ENCODE results near the gene VAV1. TPM values are rescaled to one million over a fixed set of nuclear protein-coding genes. Genes with fewer than 3 reads are reported as not detected.
"Not testable (repeated sequence)": the region's sequence is repeated elsewhere in the genome, so short reads cannot be mapped to it uniquely, and the experiment has no call there.

The VAV1 gene
- total and polyA plus RNA-seq, 4 donors: 0.60 to 13.3 (median 4.1) TPM

DNA sequence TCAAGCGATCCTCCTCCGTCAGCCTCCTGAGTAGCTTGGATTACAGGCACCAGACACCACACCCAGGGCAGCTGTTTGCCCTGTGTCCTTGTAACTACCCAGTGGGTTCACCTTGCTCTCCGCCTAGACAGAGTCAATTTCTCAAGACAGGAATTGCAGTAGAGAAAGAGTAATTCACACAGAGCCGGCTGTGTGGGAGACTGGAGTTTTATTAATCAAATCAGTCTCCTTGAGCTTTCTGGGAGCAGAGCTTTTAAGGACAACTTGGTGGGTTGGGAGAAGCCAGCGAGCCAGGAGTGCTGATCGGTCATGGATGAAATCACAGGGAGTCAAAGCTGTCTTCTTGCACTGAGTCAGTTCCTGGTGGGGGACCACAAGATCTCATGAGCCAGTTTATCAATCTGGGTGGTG, 94.2 kb downstream of the VAV1 start (continued):
- TF ChIP-seq TAF1 (conservative IDR thresholded peaks at IDR 0.05) (no peak), EGR1 (IDR thresholded peaks at IDR 0.05; ENCODE audit: low read depth in 2 of 2) (no peak), HNF4A (conservative IDR thresholded peaks at IDR 0.05) (no peak), MAX (IDR thresholded peaks at IDR 0.05) (no peak), JUND (IDR thresholded peaks at IDR 0.05) (no peak), FOXA1 (IDR thresholded peaks at IDR 0.05) (no peak), CTCF (IDR thresholded peaks at IDR 0.05; ENCODE audit: low read depth, low read length, missing input control) (no peak), GABPA (IDR thresholded peaks at IDR 0.05 in 1 of 2, conservative IDR thresholded peaks at IDR 0.05 in 1 of 2) (no peak), RXRA (IDR thresholded peaks at IDR 0.05) (no peak)

DNA sequence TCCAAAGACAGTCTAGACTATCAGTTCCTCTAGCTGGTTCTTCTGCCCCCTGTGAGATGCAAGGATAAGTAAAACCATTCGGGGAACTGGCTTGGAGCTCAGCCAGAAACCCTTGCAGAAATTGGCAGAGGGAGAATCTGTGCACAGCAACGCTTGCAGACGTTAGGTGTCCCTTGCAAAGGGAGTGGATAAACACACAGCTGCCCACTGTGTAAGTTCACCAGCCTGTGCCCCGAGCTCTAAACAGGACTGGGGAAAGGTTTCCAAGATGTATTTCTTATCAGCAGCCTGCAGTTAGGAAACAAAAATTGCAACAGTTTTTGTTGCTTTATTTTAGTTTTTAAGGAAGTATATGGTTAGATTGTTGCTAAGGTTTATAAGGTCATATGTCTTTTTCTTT, 95.8 kb downstream of the VAV1 start:
- no peak for DNase-seq (ENCODE audit: low spot score)
- Histone ChIP-seq H3K36me3 (ENCODE audit: control insufficient read depth in 4 of 4, insufficient read depth in 3 of 4, low read depth in 1 of 4, low read length in 3 of 4) (no peaks in the 10 kb centered on the region), H3K9ac (ENCODE audit: low read depth in 1 of 2, low read length in 2 of 2) (no peak overlapping the region), H3K27ac (ENCODE audit: low read depth in 1 of 2, low read length in 2 of 2) (no peak overlapping the region), H3K27me3 (ENCODE audit: control insufficient read depth in 4 of 4, insufficient read depth in 4 of 4, low read length in 3 of 4) (no peaks in the 10 kb centered on the region), H3K9me3 (ENCODE audit: control insufficient read depth in 4 of 4, low read length in 3 of 4) (no peaks in the 10 kb centered on the region), H3K4me1 (ENCODE audit: control insufficient read depth in 4 of 4, insufficient read depth in 4 of 4, low read length in 3 of 4) (peaks cover 0 to under 1% (median 0%) of the 10 kb centered on the region in 4 donors), H3K4me3 (ENCODE audit: low read depth in 1 of 3, low read length in 3 of 3) (no peak overlapping the region)
- no peak for TF ChIP-seq EGR1 (IDR thresholded peaks at IDR 0.05; ENCODE audit: low read depth in 2 of 2)
- no peak for TF ChIP-seq HNF4A (conservative IDR thresholded peaks at IDR 0.05)
- no peak for TF ChIP-seq RXRA (IDR thresholded peaks at IDR 0.05)
- TF ChIP-seq SP1 (IDR thresholded peaks at IDR 0.05): no peak
- no peak for TF ChIP-seq NR2F2 (IDR thresholded peaks at IDR 0.05)
- no peak for TF ChIP-seq RAD21 (IDR thresholded peaks at IDR 0.05)
- TF ChIP-seq, protein P1, sequence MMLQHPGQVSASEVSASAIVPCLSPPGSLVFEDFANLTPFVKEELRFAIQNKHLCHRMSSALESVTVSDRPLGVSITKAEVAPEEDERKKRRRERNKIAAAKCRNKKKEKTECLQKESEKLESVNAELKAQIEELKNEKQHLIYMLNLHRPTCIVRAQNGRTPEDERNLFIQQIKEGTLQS (IDR thresholded peaks at IDR 0.05): no peak
- TF ChIP-seq REST (IDR thresholded peaks at IDR 0.05): no peak
- no peak for TF ChIP-seq ZBTB33 (IDR thresholded peaks at IDR 0.05)
- no peak for TF ChIP-seq TAF1 (conservative IDR thresholded peaks at IDR 0.05)
- TF ChIP-seq HNF4G (IDR thresholded peaks at IDR 0.05): no peak
- TF ChIP-seq MAX (IDR thresholded peaks at IDR 0.05): no peak
- TF ChIP-seq FOXA1 (IDR thresholded peaks at IDR 0.05): no peak
- TF ChIP-seq JUND (IDR thresholded peaks at IDR 0.05): no peak
- no peak for TF ChIP-seq CTCF (IDR thresholded peaks at IDR 0.05; ENCODE audit: low read depth, low read length, missing input control)
- TF ChIP-seq FOXA2 (IDR thresholded peaks at IDR 0.05): no peak
- TF ChIP-seq GABPA (IDR thresholded peaks at IDR 0.05 in 1 of 2, conservative IDR thresholded peaks at IDR 0.05 in 1 of 2): no peak
- no peak for TF ChIP-seq YY1 (IDR thresholded peaks at IDR 0.05)
- 10% methylated on average over 4 of the region's 4 CpGs for WGBS

DNA sequence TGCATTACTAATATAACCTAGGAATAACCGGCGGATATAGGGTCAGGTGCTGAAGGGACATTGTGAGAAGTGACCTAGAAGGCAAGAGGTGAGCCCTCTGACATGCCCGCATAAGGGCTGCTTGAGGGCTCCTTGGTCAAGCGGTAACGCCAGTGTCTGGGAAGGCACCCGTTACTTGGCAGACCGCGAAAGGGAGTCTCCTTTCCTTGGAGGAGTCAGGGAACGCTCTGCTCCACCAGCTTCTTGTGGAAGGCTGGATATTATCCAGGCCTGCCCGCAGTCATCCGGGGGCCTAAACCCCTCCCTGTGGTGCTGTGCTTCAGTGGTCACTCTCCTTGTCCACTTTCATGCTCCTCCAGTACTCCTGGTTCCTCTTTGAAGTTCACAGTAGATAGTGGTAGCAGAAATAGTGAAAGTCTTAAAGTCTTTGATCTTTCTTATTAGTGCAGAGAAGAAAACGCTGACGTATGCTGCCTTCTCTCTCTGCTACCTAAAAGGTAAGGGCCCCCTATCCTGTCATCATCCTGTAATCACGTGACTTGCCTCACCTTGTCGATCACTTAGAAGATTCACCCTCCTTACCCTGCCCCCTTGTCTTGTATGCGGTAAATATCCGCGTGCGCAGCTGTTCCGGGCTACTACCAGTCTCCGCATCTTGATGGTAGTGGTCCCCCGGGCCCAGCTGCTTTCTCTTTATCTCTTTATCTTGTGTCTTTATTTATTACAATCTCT, 96.8 kb downstream of the VAV1 start:
- not testable (repeated sequence) for H3K4me3 ChIP-seq (ENCODE audit: low read depth in 1 of 3, low read length in 3 of 3); H3K27ac ChIP-seq (ENCODE audit: low read depth in 1 of 2, low read length in 2 of 2); DNase-seq (ENCODE audit: low spot score); H3K4me1 ChIP-seq (ENCODE audit: control insufficient read depth in 4 of 4, insufficient read depth in 4 of 4, low read length in 3 of 4); H3K9me3 ChIP-seq (ENCODE audit: control insufficient read depth in 4 of 4, low read length in 3 of 4); H3K27me3 ChIP-seq (ENCODE audit: control insufficient read depth in 4 of 4, insufficient read depth in 4 of 4, low read length in 3 of 4); H3K9ac ChIP-seq (ENCODE audit: low read depth in 1 of 2, low read length in 2 of 2); H3K36me3 ChIP-seq (ENCODE audit: control insufficient read depth in 4 of 4, insufficient read depth in 3 of 4, low read depth in 1 of 4, low read length in 3 of 4)
- WGBS: 90% methylated on average over 22 of the region's 22 CpGs
